Hematopoietic multipotent progenitor cell treated with erythropoietin and hydrocortisone succinate and interleukin-3 and kit ligand, for 4 days (in vitro differentiated cells): ENCODE data around the gene MEP1B.
"Not testable (repeated sequence)": the region's sequence is repeated elsewhere in the genome, so short reads cannot be mapped to it uniquely, and the experiment has no call there.

Source experiments
- DNase-seq: peaks from one replicate; pipeline ENCODE4 v3.0.0-alpha.2; 2015

MEP1B gene

GRCh38 chr18:32209685-32210445 lies 20.0 kb downstream of the MEP1B start:
- no peak for DNase-seq

GRCh38 chr18:32213693-32214092 lies 23.9 kb downstream of the MEP1B start:
- DNase-seq: no peak

- DNase-seq: no peak
These were observed 26.6 kb downstream of the MEP1B start for GRCh38 chr18:32216390-32216789.

GRCh38 chr18:32219431-32220018 lies 29.7 kb downstream of the MEP1B start:
- no peak for DNase-seq

- not testable (repeated sequence) for DNase-seq
These were observed 43.5 kb downstream of the MEP1B start for GRCh38 chr18:32233348-32233747.

- DNase-seq: no peak
These were observed 47.2 kb downstream of the MEP1B start for GRCh38 chr18:32237049-32237448.

- DNase-seq: no peak
These were observed 48.9 kb downstream of the MEP1B start for GRCh38 chr18:32238635-32239268.

GRCh38 chr18:32242395-32242794 lies 52.6 kb downstream of the MEP1B start:
- DNase-seq: no peak

GRCh38 chr18:32243358-32243757 lies 53.5 kb downstream of the MEP1B start:
- no peak for DNase-seq

GRCh38 chr18:32244881-32245280 lies 55.0 kb downstream of the MEP1B start:
- DNase-seq: no peak

GRCh38 chr18:32249147-32249929 lies 59.5 kb downstream of the MEP1B start:
- DNase-seq: no peak

GRCh38 chr18:32251466-32251865 lies 61.6 kb downstream of the MEP1B start:
- DNase-seq: peak; percentile 37

- DNase-seq: no peak
These were observed 62.5 kb downstream of the MEP1B start for GRCh38 chr18:32252141-32252860.

GRCh38 chr18:32255570-32255969 lies 65.7 kb downstream of the MEP1B start:
- DNase-seq: no peak

- peak; percentile 75 for DNase-seq
These were observed 67.4 kb downstream of the MEP1B start for GRCh38 chr18:32257084-32257785.

GRCh38 chr18:32258148-32258547 lies 68.3 kb downstream of the MEP1B start:
- no peak for DNase-seq

GRCh38 chr18:32258558-32259204 lies 68.8 kb downstream of the MEP1B start:
- DNase-seq: no peak

- no peak for DNase-seq
These were observed 69.7 kb downstream of the MEP1B start for GRCh38 chr18:32259553-32259952.

- no peak for DNase-seq
These were observed 71.2 kb downstream of the MEP1B start for GRCh38 chr18:32261003-32261402.

GRCh38 chr18:32262092-32262491 lies 72.3 kb downstream of the MEP1B start:
- no peak for DNase-seq

GRCh38 chr18:32264401-32264800 lies 74.6 kb downstream of the MEP1B start:
- no peak for DNase-seq

GRCh38 chr18:32267463-32267862 lies 77.6 kb downstream of the MEP1B start:
- DNase-seq: no peak
